Measurements from ENCODE around the gene IL25.
"Not testable (repeated sequence)": the region's sequence is repeated elsewhere in the genome, so short reads cannot be mapped to it uniquely, and the experiment has no call there.

IL25 gene

DNA sequence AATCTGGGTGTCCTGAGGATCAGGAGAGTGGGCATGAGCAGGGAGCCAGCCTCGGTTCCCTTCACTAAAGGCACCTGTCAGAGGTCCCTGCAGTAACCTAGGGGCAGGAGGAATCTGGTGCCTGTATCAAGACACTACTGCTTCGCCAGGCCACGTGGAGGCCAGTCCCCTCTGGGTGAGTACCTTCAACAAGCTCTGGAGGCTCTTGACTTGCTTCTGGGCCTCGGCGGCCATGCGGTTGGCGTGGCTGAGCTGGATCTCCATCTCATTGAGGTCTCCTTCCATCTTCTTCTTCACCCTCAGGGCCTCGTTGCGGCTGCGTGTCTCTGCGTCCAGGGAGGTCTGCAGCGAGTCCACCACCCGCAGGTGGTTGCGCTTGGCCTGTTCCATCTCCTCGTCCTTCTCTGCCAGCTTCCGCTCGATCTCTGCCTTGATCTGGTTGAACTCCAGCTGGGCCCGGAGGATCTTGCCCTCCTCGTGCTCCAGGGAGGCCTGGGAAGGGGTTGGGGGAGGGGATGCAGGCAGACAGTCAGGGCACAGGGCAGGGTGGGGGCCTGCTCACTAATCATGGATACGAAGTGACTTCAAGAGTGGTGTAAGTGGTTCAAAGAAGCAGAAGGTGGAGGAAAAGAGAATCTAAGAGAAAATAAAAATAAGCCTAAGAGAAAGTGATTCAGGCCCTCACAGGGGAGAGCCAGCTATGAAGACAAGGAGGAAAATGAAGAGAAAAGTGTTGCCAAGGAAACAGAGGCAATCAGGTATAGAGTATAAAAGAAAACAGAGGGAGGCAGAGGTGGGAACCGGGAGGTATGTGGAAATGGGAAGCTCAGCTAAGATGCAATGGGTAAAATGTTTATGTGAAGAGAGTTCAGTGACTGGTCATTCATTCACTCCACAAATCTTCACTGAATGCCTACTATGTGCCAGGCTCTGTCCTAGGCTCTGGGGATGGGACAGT lies 43.5 kb downstream of the IL25 start:
- H3K36me3 Mint-ChIP-seq (ENCODE audit: low read depth): no peaks in the 10 kb centered on the region
- H3K9me3 Mint-ChIP-seq: no peaks in the 10 kb centered on the region
- peaks cover 3% of the 10 kb centered on the region for H3K4me1 Mint-ChIP-seq (ENCODE audit: low read depth)
- no peak overlapping the region for H3K27ac Mint-ChIP-seq
- no peak overlapping the region for H3K4me3 Mint-ChIP-seq
- peaks cover 4% of the 10 kb centered on the region for H3K27me3 Mint-ChIP-seq

DNA sequence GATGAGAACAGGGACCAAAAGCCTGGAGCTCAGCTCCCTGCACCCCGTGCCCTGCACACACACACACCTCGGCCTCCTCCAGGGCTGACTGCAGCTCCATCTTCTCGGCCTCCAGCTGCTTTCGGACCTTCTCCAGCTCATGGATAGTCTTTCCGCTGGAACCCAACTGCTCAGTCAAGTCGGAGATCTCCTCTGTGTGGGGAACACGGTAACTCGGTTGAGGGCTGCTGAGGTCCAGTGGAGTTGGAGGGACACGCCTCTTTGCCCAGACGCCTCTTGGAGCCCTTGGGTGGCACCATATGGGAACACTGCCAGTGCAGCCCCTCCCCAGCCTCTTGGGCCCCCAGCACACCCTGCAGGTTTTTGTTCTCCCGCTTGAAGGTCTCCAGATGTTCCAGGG lies 44.2 kb downstream of the IL25 start:
- Mint-ChIP-seq H3K4me1 (ENCODE audit: low read depth) (peaks cover 10% of the 10 kb centered on the region), H3K9me3 (no peaks in the 10 kb centered on the region), H3K4me3 (no peak overlapping the region), H3K36me3 (ENCODE audit: low read depth) (no peaks in the 10 kb centered on the region), H3K27ac (no peak overlapping the region), H3K27me3 (peaks cover 4% of the 10 kb centered on the region)

DNA sequence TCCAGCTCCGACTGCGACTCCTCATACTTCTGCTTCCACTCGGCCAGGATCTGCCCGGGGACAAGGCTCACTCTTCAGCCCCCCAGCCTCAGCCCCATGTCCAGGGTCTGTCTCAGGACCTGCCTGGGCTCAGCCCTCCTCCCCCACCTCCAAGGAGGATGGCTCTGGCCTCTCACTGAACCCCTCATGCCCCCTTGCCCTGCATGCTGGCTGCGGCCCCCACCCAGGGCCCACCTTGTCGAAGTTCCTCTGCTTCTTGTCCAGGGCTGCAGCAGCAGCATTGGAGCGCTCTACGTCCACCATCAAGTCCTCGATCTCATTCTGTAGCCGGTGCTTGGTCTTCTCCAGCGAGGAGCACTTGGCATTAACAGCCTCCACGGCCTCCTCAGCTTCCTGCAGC lies 44.7 kb downstream of the IL25 start:
- not testable (repeated sequence) for H3K27ac Mint-ChIP-seq, H3K4me3 Mint-ChIP-seq

DNA sequence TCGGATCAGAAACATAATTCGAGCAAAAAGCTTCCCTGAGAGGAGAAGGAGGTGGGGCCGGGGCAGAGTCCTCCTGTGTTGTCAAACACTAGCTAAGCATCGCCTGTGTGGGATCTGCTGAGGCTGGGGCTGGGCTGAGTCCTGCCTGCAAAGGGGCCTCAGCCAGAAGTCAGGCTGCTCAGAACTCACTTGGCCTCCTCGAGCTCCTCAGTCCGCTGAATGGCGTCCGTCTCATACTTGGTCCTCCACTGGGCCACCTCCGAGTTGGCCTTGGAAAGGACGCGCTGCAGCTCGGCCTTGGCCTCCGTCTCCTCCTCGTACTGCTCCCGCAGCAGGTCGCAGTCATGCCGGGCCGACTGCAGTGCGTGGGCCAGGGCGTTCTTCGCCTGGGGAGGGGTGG lies 45.4 kb downstream of the IL25 start:
- Mint-ChIP-seq H3K27ac (no peak overlapping the region), H3K4me1 (ENCODE audit: low read depth) (peaks cover 12% of the 10 kb centered on the region), H3K4me3 (no peak overlapping the region), H3K27me3 (peaks cover 4% of the 10 kb centered on the region), H3K9me3 (no peaks in the 10 kb centered on the region), H3K36me3 (ENCODE audit: low read depth) (no peaks in the 10 kb centered on the region)

More for the DNA sequence above, 44.7 kb downstream of the IL25 start:
- H3K4me1 Mint-ChIP-seq (ENCODE audit: low read depth): peaks cover 12% of the 10 kb centered on the region
- H3K36me3 Mint-ChIP-seq (ENCODE audit: low read depth); H3K27me3 Mint-ChIP-seq; H3K9me3 Mint-ChIP-seq: not testable (repeated sequence)

DNA sequence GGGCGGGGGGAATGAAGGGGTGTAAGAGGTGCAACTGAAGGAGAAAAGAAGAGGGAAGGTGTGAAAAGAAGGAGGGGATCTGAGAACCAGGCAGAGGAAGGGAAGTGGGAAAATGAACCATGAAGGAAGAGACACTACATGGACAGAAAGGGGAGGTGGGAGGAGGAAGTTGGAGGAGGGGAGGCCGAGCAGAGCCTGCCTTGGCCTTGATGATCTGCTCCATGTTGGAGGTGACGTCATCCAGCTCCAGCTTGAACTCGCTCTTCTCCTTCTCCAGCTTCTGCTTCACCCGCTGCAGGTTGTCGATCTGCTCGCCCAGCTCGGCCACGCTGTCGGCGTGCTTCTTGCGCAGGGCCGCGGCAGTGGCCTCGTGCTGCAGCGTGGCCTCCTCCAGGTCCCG lies 47.0 kb downstream of the IL25 start:
- H3K9me3 Mint-ChIP-seq; H3K27me3 Mint-ChIP-seq; H3K27ac Mint-ChIP-seq; H3K36me3 Mint-ChIP-seq (ENCODE audit: low read depth); H3K4me3 Mint-ChIP-seq: not testable (repeated sequence)
- peaks cover 12% of the 10 kb centered on the region for H3K4me1 Mint-ChIP-seq (ENCODE audit: low read depth)

DNA sequence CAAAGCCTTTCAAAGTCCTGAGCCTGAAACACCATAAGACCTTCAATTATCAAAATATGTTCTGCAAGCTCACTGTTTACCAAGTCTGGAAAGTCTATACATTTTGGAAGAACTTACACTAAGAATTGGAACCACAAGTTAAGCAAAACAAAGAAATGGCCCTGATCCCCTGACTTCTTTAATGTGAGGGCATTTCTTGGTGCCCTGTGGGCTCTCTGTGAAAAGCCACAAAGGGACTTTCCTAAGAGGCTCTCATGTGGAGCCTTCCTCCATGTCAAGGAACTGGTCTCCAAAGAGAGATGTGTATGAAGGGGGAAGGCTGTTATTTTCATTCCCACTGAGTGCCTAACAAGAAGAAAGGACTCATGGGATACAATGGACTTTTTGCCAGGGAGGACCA lies 49.0 kb downstream of the IL25 start:
- Mint-ChIP-seq H3K27me3 (peaks cover 4% of the 10 kb centered on the region), H3K27ac (no peak overlapping the region), H3K4me1 (ENCODE audit: low read depth) (peaks cover 12% of the 10 kb centered on the region), H3K4me3 (no peak overlapping the region), H3K36me3 (ENCODE audit: low read depth) (no peaks in the 10 kb centered on the region), H3K9me3 (no peaks in the 10 kb centered on the region)

DNA sequence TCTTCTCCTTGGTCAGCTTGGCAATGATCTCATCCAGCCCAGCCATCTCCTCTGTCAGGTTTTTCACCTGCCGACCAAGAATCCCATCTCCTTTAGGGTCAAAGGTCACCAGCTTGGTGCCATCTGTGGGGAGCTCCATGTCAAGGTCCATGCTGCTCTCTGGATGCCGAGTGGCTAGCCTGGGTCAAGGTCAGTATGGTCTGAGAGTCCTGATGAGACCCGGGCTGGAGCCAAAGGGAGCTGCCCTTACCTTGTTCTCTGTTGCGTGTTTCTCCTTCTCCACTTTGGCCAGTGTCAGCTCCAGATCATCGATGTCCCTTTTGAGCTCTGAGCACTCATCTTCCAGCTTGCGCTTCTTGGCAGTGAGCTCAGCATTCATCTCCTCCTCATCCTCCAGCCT lies 51.0 kb downstream of the IL25 start:
- Mint-ChIP-seq H3K36me3 (ENCODE audit: low read depth) (no peaks in the 10 kb centered on the region), H3K4me3 (no peak overlapping the region), H3K27ac (no peak overlapping the region), H3K27me3 (peaks cover 4% of the 10 kb centered on the region), H3K9me3 (no peaks in the 10 kb centered on the region), H3K4me1 (ENCODE audit: low read depth) (peaks cover 12% of the 10 kb centered on the region)

DNA sequence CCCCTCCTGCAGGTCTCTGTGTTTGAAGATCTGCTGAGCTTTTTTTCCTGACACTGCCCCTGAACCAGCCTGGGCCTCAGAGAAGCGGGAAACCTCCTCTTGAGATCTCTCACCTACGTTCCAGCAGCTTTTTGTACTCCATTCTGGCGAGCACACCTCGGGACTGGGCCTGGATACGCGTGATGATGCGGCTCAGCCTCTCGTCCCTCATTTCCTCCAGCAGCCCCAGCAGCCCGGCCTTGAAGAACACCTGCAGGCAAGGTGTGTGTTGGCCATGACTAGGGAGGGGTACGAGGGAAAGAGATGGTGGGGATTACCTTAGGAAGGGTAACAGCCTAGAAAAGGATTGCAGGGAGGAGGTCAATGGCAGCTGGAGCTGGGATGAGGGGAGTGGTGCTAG lies 52.6 kb downstream of the IL25 start:
- H3K4me1 Mint-ChIP-seq (ENCODE audit: low read depth): peaks cover 12% of the 10 kb centered on the region
- no peaks in the 10 kb centered on the region for H3K9me3 Mint-ChIP-seq
- H3K27ac Mint-ChIP-seq: no peak overlapping the region
- H3K36me3 Mint-ChIP-seq (ENCODE audit: low read depth): no peaks in the 10 kb centered on the region
- H3K27me3 Mint-ChIP-seq: peaks cover 2% of the 10 kb centered on the region
- H3K4me3 Mint-ChIP-seq: no peak overlapping the region

DNA sequence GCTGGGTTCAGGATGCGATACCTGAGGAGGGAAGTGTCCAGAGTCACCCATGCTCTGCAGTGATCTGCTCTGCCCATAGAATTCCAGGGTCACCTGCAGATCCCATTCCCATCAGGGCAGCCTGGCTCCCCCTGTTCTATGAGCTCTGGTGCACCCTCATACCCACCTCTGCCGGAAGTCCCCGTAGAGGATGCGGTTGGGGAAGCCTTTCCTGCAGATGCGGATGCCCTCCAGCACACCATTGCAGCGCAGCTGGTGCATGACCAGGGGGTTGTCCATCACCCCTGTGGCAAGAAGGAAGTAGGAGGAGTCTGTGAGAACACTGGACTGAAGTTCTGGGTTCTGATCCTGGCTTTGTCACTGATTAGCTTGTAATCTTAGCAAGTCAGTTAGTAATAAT lies 53.2 kb downstream of the IL25 start:
- not testable (repeated sequence) for H3K27me3 Mint-ChIP-seq; H3K9me3 Mint-ChIP-seq; H3K27ac Mint-ChIP-seq; H3K36me3 Mint-ChIP-seq (ENCODE audit: low read depth); H3K4me3 Mint-ChIP-seq
- H3K4me1 Mint-ChIP-seq (ENCODE audit: low read depth): peaks cover 12% of the 10 kb centered on the region

Measured in stimulated activated naive CD8-positive, alpha-beta T cell treated with anti-CD3 and anti-CD28 coated beads, Interleukin-15, Interleukin-2, amounts not matched to agents 100 ng/mL and 50 ng/mL, for 24 hours (primary cell).